GM21825 (cell line): ENCODE data around the gene GSPT1.
"Not testable (repeated sequence)": the region's sequence is repeated elsewhere in the genome, so short reads cannot be mapped to it uniquely, and the experiment has no call there.

Source experiments
- ATAC-seq: cut with Tn5 transposase; IDR thresholded peaks from one replicate; pipeline ENCODE4 v1.9.1; 2021; ENCODE audit warnings: mild to moderate bottlenecking, moderate library complexity; ENCODE audit not compliant: unreplicated experiment

The GSPT1 gene

DNA sequence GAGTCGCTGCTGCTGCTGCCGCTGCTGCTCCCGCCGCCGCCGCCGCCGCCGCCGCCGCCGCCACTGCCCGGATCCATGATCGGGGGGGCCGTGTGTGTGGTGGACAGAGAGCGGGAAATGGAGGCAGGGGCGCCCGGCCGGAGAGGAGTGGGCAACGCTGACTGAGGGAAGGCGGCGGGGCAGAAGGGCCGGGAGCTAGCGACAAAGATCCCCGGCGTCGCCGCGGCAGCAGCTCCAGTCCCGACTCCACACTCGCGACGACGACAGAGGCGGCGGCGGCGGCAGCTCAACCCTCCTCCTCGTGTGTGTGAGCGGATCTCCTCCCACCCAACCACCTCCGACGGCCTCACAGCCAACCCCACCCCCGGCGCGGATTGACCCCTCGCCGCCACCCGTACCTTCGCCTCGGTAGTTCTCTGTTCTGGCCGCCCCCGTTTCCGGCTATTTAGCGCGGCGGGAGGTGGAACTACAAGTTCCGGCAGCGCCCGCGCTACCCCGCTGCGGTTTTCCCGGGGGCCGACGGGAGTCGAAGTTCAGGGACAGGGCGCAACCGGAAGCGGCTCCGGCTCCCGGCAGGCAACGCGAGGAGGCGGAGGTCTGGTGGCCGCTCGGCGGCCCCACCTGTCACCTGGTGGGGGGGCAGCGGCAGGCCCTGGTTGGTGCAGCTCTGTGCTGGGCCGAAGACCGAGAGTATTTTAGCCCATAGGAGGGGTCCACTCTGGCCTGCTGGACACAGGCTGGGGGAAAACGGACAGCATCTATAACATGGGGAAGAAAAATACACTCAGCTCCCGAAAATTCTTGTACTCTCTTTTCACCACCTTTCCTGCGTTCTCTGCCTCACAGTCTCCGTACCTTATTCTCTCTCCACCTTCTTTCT lies at the start of gene GSPT1:
TSS of gene GSPT1 (minus strand) at position 313 of the 880 bp plus-strand sequence. CDS start at position 77, 236 bp downstream.
- peak; percentile 84 for ATAC-seq

DNA sequence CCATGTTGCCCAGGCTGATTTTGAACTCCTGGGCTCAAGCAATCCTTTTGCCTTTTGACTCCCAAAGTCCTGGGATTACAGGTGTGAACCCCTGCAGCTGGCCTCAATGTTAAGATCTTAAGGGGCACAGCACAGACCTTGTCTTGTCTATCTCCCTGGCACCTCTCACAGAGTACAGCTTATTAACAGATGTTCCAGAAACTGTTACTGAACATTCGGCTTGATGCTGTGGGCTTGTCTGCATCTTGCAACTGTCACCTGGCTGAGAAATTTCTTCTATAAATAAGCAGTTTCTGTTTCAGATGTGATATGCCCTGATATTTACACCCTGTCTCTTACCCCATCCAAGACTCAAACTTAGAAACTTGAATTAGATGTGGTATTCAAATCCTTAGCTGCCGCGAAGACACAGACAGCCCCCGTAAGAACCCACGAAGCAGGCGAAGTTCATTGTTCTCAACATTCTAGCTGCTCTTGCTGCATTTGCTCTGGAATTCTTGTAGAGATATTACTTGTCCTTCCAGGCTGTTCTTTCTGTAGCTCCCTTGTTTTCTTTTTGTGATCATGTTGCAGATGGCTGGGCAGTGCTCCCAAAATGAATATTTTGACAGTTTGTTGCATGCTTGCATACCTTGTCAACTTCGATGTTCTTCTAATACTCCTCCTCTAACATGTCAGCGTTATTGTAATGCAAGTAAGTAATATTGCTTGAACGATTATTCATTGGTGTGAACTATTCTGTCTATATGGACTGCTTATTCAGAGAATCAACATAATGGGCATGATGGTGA lies 49.2 kb upstream of the GSPT1 start, which contains the start of gene TNFRSF17:
TSS of gene TNFRSF17 (plus strand) at position 450 of the 791 bp plus-strand sequence. CDS start at position 565, 115 bp downstream.
- ATAC-seq: peak; percentile 63

DNA sequence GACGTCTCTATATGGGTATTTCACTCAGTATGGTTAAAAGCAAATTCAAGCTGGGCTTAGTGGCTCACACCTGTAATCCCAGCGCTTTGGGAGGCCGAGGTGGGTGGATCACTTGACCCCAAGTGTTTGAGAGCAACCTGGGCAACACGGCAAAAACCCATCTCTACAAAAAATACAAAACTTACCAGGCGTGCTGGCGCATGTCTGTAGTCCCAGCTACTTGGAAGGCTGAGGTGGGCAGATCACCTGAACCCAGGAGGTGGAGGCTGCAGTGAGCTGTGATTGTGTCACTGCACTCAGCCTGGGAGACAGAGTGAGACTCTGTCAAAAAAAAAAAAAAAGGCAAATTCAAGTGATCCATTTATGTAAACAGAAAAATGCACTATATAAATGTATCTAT lies 48.0 kb upstream of the GSPT1 start:
- ATAC-seq: no peak

DNA sequence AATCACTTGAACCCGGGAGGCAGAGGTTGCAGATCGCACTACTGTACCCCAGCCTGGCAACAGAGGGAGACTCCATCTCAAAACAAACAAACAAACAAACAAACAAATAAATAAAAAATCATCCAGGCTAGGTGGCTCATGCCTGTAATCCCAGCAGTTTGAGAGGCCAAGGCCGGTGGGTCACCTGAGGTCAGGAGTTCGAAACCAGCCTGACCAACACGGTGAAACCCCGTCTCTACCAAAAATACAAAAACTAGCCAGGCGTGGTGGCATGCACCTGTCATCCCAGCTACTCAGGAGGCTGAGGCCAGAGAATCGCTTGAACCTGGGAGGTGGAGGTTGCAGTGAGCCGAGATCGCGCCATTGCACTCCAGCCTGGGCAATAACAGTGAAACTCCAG lies 47.2 kb upstream of the GSPT1 start:
- not testable (repeated sequence) for ATAC-seq

DNA sequence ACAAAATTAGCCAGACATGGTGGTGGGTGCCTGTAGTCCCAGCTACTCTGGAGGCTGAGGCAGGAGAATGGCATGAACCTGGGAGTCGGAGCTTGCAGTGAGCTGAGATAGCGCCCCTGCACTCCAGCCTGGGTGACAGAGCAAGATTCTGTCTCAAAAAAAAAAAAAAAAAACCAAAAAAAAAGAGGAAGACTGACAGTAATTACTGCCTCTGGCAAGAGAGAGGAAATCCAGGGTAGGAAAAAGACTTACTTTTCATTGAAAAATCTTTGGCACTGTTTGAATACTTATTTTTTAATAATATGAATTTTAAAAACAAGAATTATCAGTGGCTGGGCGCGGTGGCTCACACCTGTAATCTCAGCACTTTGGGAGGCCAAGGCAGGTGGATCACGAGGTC lies 46.7 kb upstream of the GSPT1 start:
- ATAC-seq: not testable (repeated sequence)

DNA sequence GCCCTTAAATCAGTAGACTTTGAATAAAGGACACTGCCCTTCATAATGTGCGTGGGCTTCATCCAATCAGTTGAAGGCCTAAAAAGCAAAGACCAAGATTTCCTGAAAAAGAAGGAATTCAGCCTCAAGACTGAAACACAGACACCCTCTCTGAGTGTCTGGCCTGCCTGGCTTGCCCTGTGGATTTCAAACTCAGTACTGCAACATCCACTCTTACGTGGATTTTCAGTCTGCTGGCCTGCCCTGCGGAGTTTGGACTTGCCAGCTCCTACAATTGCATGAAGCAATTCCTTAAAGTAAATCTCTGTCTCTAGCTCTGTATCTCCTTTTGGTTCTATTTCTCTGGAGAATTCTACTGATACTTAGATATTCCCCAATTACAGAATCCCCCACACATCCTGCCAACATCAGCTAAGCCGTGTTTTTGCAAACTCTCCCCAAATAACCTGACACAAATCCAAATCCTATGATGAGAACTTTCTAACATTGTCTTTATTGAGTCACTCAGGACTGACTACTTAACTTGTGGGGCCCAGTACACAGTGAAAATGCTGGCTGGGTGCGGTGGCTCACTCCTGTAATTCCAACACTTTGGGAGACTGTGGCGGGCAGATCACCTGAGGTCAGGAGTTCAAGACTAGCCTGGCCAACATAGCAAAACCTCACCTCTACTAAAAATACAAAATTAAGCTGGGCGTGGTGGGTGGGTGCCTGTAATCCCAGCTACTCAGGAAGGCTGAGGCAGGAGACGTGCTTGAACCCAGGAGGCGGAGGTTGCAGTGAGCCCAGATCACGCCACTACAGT lies 42.0 kb upstream of the GSPT1 start:
- no peak for ATAC-seq

DNA sequence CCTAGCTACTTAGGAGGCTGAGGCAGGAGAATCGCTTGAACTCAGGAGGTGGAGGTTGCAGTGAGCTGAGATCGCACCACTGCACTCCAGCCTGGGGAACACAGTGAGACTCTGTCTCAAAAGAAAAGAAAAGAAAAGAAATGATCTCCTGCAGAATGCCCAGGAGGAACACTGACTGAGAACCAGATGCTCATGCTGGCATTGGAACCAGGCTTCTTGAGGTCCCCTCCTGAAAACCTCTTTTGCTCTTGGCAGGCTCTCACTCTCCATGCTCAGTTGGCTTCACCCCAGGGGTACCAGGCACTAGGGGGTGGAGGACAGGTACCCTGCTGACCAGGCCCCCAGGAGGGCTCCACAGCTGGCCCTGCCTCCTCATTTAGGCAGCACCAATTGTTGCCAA lies 40.8 kb upstream of the GSPT1 start:
- ATAC-seq: no peak

DNA sequence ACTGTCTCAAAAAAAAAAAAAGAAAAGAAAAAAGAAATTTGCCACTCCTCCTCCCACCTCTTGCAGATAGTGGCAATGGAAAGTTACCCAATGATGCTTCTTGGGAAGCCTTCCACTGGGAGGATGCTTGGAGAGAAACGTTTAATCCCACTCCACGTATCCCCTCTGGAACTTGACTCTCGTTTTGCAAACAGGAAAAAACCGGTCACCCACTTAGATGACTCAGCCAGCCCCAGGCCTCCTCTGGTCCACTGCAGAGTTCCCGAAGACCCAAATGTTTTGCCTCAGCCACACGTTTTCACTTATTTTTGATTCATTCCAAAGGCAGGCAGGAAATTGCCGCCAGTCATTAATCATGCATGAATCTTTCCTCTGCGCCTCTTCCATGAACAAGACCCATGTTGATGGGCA lies 40.0 kb upstream of the GSPT1 start:
- no peak for ATAC-seq

DNA sequence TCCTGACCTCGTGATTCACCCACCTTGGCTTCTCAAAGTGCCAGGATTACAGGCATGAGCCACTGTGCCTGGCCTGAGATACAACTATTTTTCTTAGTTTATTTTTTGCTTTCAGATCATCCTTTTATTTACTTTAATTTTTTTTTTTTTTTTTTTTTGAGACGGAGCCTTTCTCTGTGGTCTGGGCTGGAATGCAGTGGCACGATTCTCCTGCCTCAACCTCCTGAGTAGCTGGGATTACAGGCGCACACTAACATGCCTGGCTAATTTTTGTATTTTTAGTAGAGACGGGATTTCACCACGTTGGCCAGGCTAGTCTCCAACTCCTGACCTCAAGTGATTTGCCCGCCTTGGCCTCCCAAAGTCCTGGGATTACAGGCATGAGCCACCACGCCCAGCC lies 37.8 kb upstream of the GSPT1 start:
- not testable (repeated sequence) for ATAC-seq

DNA sequence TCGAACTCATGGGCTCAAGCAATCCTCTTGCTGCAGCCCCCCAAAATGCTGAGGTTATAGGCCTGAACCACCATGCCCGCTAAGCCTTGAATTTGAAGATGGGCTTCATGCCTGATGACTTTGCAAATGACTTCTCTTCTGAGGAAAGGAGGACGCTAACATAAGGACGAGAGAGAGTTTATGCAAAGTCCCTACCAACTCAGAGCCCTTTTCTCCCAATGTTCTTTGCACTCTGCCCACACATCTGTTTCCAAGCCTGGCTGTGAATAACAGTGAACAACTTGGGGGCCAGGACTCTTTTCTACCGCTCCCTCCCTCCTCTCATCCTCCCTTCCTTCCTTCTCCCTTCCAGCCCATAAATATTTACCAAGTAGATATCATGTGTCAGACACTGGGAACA lies 34.6 kb upstream of the GSPT1 start:
- no peak for ATAC-seq

DNA sequence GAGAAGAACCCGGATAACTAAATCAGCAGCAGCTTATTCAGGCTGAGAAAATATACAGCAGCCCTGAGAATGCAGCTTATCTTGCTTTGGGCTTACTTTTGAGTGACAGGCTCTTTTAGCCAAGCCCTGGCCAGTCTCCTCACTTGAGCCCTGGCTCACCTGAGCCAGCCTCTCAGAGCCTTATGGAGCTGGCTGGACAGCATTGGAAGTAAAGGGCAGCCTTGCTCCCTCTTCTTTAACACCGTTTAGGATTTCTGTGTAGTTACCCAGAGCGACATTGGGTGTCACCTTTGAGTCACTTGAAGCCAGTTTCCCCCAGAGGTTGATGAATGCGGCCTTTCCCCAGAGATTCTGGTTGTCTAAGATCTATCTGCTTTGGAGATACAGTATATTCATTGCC lies 33.8 kb upstream of the GSPT1 start:
- ATAC-seq: peak; percentile 52

DNA sequence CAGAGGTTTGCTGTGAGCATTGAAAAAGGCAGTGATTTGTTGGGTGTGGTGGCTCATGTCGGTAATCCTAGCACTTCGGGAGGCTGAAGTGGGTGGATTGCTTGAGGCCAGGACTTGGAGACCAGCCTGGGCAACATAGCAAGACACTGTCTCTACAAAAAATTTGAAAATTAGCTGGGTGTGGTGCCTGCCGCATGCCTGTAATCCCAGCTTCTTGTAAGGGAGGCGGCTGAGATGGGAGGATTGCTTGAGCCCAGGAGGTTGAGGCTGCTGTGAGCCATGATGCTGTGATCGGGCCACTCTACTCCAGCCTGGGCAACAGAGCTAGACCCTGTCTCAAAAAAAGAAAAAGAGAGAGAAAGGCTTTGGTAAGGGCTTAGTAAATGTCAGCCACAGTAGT lies 33.1 kb upstream of the GSPT1 start:
- ATAC-seq: no peak

DNA sequence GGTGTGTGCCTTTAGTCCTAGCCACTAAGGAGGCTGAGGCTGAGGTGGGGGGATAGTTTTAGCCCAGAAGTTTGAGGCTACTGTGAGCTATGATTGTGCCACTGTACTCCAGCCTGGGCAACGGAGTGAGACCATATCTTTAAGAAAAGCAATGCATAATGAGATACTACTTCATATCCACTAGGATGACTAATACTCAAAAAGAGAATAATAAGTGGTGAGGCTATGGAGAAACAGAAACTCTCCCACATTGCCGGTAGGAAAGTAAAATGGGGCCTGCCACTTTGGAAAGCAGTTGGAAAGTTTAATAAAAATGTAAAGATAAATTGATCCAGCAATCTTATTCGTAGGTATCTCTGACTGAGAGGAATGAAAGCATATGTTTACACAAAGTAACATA lies 30.7 kb upstream of the GSPT1 start:
- ATAC-seq: no peak

DNA sequence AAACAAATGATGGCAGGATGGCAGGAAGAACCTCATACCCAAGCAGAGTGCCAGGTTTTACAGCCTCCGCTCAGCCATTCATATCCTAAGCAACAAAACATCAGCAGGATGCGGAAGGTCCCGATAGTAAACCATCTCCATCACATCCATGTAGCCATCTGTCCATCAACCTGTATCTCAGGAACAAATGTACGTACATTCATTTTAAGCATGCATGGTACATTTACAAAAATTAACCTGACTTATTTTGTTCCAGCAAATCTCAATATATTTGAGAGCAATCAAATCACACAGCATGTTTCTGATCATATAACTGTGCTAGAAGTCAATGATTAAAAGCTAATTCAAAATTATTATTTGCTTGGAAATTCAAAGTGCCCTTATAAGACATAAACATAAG lies 26.2 kb upstream of the GSPT1 start, which contains the start of gene NPIPB2:
TSS of gene NPIPB2 (minus strand) at position 101 of the 400 bp plus-strand sequence. CDS start at position 101, 0 bp downstream.
- ATAC-seq: not testable (repeated sequence)

DNA sequence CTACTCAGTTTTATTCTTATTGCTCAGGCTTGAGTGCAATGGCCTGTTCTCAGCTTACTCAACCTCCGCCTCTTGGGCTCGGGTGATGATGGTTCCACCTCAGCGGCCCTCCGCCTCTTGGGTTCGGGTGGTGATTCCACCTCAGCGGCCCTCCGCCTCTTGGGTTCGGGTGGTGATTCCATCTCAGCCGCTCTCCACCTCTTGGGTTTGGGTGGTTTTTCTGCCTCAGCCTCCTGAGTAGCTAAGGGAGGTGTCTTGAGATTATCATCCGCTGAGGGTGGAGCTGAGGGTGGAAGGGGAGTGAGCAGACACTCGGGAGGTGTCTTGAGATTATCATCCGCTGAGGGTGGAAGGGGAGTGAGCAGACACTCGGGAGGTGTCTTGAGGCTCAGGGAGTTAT lies 11.6 kb upstream of the GSPT1 start:
- ATAC-seq: not testable (repeated sequence)

DNA sequence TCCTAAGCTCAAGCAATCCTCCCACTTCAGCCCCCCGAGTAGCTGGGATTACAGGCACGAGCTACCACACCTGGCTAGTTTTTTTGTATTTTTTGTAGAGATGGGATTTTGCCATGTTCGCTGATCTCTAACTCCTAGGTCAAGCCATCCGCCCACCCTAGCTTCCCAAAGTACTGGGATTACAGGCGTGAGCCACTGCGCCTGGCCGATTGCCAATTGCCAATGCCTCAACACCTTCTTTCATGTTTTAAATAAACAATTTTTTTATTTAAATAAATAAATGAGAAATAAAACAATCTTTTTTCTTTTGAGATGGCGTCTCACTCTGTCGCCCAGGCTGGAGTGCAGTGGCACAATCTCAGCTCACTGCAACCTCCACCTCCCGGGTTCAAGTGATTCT lies 8.3 kb upstream of the GSPT1 start:
- ATAC-seq: not testable (repeated sequence)

DNA sequence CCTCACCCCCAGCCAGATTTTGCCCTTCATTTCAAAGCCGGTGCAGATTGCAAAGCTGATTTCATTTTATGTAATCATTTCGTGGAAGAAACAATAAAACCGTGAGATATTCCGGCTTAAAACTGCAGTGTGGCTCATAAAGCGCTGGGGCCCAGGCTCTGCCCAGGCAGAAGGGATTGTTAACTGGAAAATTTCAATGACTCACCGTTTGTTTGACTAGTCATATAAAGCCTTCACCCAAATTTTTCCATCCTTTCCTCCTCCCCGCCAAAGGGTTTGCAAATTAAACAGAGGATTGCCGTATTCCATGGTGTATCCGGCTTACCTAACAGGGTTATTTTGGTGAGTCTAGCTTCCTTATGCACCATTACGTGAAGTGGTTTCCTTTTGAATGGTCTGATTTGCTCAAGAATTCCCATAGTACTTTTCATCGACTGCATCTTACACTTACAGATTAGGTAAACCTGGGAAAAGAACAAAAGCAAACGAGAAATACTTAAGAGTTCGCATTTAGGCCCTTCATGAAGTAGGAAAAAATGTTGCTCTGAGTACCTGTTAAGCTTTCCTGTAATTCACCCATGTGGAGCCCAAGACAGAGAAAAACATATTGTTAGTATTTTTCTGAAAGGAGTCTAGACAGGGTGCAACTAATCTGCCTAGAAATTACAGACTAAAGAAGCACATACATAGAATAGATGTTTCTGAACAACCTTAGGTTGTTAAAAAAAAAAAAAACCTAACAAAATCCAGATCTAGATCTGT lies 949 bp upstream of the GSPT1 start:
- no peak for ATAC-seq

DNA sequence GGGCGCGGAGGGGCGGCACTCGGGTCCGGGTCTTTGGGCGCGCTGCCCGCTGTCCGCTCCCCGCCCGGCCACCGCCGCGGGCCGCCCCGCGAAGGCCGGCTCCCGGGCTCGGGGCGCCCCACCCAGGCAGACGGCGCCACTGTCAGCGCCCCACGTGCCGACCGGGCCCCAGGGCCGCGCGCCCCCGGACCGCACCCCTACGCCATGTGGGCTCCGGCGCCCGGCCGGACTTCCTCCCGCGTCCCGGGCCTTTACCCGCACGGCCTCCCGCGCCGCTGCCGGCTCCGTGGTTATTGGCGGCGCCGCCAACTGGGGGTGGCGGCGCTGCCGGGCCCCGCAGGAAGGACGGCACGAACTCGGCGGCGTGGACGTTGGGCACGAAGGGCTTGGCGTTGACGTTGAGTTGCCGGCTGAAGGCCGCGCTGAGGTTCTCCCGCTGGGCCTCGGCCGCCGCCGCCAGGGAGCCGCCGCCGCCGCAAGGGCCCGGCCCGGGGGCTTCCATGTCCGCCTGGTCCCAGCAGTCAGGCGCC lies 577 bp downstream of the GSPT1 start:
- peak; percentile 36 for ATAC-seq

DNA sequence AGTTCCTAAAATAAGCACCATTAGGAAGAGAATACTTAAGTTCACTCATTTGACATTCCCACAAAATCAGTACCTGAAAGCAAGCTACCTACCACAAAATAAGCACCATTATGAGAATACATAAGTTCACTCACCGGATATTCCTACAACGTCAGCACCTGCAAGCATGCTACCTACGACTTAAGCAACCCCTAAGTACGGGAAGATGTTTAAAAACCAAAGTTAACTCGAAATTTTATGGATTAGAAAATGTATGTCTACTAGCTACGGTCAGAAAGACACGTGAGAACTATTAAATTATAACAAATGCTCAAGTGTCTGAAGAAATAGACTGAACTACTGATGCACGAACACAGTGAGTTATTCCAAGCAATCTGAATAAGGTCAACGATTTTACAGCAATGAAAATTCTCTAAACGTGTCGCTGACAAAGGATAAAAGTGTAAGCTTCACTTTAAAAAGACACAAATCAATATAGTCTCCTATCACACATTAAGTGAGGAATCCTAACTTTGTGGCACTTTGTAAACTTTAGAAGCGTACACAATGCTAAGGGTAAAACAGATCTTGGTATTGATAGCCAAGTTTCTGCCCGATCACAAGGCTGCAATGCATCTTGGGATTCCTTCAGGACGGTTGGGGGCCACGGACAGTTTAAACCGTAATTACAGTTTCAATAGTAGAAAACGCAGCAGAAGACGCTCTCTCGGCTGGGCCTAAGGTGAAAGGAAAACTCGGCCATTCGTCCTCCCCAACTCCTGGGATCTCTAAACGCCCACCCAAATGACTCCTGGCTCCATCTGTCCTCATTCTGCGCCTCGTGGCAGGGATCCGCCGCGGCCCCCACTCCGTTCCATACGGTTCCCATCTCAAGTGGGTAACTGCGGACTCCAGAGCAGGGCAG lies 1.3 kb downstream of the GSPT1 start:
- peak; percentile 5 for ATAC-seq
